Thymus (tissue), 11 donors: ENCODE data around the gene LOXL3. TPM values are rescaled to one million over a fixed set of nuclear protein-coding genes. Genes with fewer than 3 reads are reported as not detected.
"Not testable (repeated sequence)": the region's sequence is repeated elsewhere in the genome, so short reads cannot be mapped to it uniquely, and the experiment has no call there.

Experiments
- DNase-seq, 9 donors: peaks; one replicate each; pipeline ENCODE4 v3.0.0-alpha.2; 2013; ENCODE audit warnings: low spot score in 9 of 9, low read depth in 6 of 9, missing footprints in 1 of 9
- H3K27ac ChIP-seq, 2 donors: one replicate each; pipeline ENCODE4 v1.5.1; 2013; ENCODE audit warnings: control low read depth in 1 of 2, low read depth in 1 of 2, low read length in 1 of 2, mild to moderate bottlenecking in 1 of 2, moderate library complexity in 1 of 2
- H3K27me3 ChIP-seq, 2 donors: one replicate each; pipeline ENCODE4 v1.5.1; 2013; ENCODE audit warnings: low read length in 1 of 2; ENCODE audit not compliant: control insufficient read depth in 2 of 2, insufficient read depth in 1 of 2
- H3K36me3 ChIP-seq, 2 donors: one replicate each; pipeline ENCODE4 v1.5.1; 2013; ENCODE audit warnings: low read length in 1 of 2, mild to moderate bottlenecking in 1 of 2, moderate library complexity in 1 of 2; ENCODE audit not compliant: control insufficient read depth in 2 of 2, insufficient read depth in 2 of 2
- H3K4me1 ChIP-seq, 2 donors: one replicate each; pipeline ENCODE4 v1.5.1; 2013; ENCODE audit warnings: low read length in 2 of 2; ENCODE audit not compliant: control insufficient read depth in 2 of 2, insufficient read depth in 2 of 2
- H3K4me3 ChIP-seq, 2 donors: one replicate each; pipeline ENCODE4 v1.5.1; 2013; ENCODE audit warnings: low read length in 2 of 2, control low read depth in 1 of 2, mild to moderate bottlenecking in 1 of 2
- H3K9me3 ChIP-seq, 2 donors: one replicate each; pipeline ENCODE4 v1.5.1; 2013; ENCODE audit warnings: low read length in 1 of 2, mild to moderate bottlenecking in 1 of 2; ENCODE audit not compliant: control insufficient read depth in 2 of 2, insufficient read depth in 1 of 2
- WGBS: extraction: QIAGEN DNeasy Blood & Tissue Kit; methylation state at CpG from one replicate; pipeline ENCODE4 v1.1.7; 2013; 5-methylcytosine and 5-hydroxymethylcytosine counted together
- polyA plus RNA-seq: library from polyadenylated mRNA; stranded (reverse); fragments of 200-250 nt; gene quantifications from one replicate; pipeline ENCODE4 v1.2.3, GENCODE V29; 2013
- total RNA-seq: library from RNA; stranded (reverse); fragments of 120-200 nt; gene quantifications from one replicate; pipeline ENCODE4 v1.2.4, GENCODE V29; 2013
- donor health status: healthy.

Gene LOXL3
- total and polyA plus RNA-seq, 2 donors, result 1.4 to 1.6 TPM

DNA sequence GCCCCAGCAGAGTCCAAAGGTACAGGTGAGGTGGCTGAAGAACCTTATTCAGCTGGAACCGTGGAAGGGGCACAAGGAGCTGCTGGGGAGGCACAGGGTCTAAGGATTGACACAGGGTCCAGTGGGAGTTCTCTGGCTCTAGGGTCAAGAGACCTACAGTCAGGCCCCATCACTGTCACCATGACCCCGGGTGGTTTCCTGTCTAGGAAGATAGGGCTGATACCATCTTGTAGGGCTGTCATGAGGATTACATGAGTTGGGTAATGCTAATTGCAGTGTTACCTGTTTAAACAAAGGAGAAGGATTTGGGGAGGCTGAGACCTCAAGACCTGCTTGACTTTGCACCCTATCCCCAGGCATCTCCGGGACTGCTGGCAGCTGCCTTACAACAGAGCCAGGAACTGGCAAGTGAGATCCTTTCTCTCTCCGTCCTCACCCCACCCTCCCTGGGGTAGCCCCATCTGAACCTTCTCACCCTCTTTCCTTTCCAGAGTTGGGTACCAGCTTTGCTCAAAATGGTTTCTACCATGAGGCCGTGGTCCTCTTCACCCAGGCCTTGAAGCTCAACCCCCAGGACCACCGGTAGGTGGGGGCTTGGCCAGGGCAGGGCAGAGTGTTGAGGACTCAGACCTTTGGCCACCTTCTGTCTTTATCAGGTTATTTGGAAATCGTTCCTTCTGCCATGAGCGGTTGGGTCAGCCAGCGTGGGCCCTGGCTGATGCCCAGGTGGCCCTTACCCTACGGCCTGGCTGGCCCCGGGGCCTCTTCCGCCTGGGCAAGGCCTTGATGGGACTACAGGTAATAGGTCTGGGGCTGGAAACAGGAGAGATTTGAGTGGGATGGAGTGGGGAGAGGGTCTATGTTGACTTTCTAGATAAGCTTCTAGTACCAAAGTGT, 61.8 kb downstream of the LOXL3 start:
- WGBS, result 96% methylated on average over 12 of the region's 12 CpGs
- Histone ChIP-seq H3K4me1 (no peaks in the 10 kb centered on the region), H3K27ac (no peak overlapping the region), H3K4me3 (no peak overlapping the region), H3K9me3 (no peaks in the 10 kb centered on the region), H3K27me3 (peaks cover 9 to 12% of the 10 kb centered on the region in 2 donors), H3K36me3 (peaks cover 42 to 50% of the 10 kb centered on the region in 2 donors)
- no peak for DNase-seq

DNA sequence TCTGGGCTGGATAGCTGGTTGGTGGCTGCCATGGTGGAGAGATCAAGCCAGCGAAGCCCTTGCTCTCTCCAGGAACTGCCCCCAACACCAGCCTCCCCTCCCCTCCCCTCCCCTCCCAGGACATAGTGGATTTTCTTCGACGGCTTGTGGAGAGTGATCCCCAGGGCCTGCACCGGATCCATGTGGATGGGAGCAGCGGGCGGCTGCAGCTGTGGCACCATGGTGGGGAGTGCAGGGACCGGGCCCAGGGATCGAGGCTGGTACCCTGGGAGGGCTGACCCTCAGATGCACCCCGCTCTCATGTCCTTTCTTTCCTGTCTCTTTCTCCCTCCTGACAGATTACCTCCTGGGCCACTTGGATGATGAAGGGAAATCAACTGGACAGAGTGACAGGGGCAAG, 63.8 kb downstream of the LOXL3 start:
- no peaks in the 10 kb centered on the region for H3K9me3 ChIP-seq
- no peak for DNase-seq
- WGBS, result 99% methylated on average over 9 of the region's 9 CpGs

DNA sequence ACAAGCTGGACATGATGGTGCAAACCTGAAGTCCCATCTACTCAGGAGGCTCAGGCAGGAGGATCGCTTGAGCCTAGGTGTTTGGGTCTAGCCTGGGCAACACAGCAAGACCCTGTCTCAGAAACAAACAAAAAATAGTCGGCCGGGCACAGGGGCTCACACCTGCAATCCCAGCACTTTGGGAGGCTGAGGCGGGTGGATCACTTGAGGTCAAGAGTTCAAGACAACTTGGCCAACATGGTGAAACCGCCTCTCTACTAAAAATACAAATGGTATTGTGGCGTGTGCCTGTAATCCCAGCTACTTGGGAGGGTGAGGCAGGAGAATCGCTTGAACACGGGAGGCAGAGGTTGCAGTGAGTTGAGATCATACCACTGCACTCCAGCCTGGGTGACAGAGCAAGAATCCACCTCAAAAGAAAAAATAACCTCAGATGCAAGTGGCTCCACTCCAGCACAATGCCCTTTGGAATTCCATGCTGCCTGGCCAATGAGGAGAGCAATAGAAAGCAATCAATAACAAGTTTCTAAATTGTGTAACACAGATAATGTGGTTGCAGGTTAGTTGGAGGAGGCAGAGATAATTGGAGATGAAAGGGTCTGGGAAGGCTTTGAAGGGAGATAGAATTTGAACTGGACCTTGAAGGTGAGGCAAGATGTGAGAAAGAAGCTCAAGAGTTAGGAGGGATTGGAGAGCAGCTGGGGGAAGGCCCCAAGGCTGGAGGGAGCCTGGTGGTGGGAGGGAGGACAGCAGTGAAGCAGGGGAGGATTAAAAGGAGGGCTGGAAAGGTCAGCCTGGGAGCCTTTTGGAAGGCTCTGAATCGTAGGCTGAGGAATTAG, 64.9 kb downstream of the LOXL3 start:
- H3K9me3 ChIP-seq, result no peaks in the 10 kb centered on the region
- H3K4me3 ChIP-seq, result no peak overlapping the region
- WGBS, result 98% methylated on average over 9 of the region's 9 CpGs
- H3K27me3 ChIP-seq, result no peaks in the 10 kb centered on the region
- DNase-seq, result no peak
- H3K27ac ChIP-seq, result no peak overlapping the region
- peaks cover 0 to 3% of the 10 kb centered on the region in 2 donors for H3K4me1 ChIP-seq
- H3K36me3 ChIP-seq, result peaks cover 46 to 52% of the 10 kb centered on the region in 2 donors

More for the DNA sequence above, 63.8 kb downstream of the LOXL3 start:
- no peaks in the 10 kb centered on the region for H3K27me3 ChIP-seq
- H3K27ac ChIP-seq, result no peak overlapping the region
- H3K4me1 ChIP-seq, result no peaks in the 10 kb centered on the region
- H3K36me3 ChIP-seq, result peaks cover 46 to 57% of the 10 kb centered on the region in 2 donors
- no peak overlapping the region for H3K4me3 ChIP-seq

DNA sequence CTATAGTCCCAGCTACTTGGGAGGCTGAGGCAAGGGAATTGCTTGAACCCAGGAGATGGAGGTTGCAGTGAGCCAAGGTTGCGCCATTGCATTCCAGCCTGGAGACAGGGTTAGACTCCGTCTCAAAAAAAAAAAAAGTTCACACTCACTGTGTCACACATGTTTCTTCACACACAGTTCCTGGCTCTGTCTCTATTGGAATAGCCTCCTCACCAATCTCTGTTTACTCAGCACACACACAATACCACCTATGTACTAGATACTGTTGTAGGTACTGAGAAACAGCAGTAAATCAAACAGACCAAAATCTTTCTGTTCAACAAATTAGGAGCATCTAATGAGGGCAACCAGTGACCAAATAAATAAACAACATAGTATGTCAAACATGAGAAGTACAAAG, 67.6 kb downstream of the LOXL3 start:
- Histone ChIP-seq H3K36me3 (peaks cover 20 to 30% of the 10 kb centered on the region in 2 donors), H3K4me1 (peaks cover 13 to 21% of the 10 kb centered on the region in 2 donors), H3K4me3 (no peak overlapping the region), H3K27ac (no peak overlapping the region), H3K9me3 (no peaks in the 10 kb centered on the region), H3K27me3 (no peaks in the 10 kb centered on the region)
- WGBS, result 99% methylated on average over 2 of the region's 2 CpGs
- no peak for DNase-seq

DNA sequence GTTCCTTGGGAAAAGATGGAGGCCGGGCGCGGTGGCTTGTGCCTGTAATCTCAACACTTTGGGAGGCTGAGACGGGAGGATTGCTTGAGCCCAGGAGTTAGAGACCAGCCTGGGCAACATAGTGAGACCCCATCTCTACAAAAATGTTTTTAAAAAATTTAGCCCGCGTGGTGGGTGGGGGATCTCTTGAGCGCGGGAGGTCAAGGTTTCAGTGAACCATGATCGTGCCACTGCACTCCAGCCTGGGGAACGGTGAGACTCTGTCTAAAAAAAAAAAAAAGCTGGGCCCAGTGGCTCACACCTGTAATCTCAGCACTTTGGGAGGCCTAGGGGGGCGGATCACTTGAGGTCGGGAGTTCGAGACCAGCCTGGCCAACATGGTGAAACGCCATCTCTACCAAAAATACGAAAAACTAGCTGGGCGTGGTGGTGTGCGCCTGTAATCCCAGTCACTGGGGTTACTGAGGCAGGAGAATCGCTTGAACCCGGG, 70.0 kb downstream of the LOXL3 start:
- peak overlapping the region; percentile 96 to 98 for H3K4me3 ChIP-seq
- not testable (repeated sequence) for DNase-seq, H3K9me3 ChIP-seq, H3K27me3 ChIP-seq, H3K27ac ChIP-seq
- WGBS, result 90% methylated on average over 19 of the region's 19 CpGs
- peaks cover 15 to 27% of the 10 kb centered on the region in 2 donors for H3K36me3 ChIP-seq
- H3K4me1 ChIP-seq, result peaks cover 19 to 28% of the 10 kb centered on the region in 2 donors

DNA sequence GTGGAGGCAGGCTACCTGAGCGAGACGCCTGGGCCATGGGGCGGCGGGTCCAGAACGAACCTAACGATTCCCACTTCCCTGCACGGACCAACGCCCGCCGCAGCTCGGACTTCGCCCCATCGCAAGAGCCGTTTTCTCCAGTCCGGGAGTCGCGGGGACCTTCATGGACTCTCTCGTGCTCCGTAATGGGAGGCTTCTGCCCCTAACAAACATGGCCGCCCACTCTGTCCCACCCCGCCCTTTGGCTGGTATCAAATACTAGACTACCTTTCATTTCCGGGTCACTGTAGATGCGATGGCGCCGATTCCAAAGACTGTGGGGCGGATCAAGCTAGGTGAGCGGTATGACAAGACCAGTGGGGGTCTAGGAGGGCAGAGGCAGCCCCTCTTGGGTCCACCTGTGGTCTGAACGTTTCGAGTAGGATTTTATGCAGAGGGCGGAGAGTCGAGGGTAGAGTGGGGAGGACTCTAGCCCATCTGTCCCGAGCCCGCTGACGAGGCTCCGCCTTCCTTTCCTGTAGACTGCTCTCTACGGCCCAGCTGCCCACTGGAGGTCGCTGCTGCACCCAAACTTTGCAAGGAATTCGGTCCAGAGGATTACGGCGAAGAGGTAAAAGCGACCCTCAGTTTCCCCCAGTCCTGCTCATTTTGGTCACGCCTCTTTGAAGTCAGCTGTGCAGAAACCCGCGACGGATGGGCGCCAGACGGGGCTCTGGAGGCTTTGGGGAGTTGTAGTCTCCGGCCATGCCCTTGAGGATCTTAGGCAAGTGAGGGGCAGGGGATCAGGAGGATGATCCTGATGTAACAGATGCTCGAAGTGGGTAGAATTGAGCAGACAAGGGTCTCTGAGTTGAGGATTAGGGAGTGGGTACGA, 70.7 kb downstream of the LOXL3 start, which contains the start of the genes CCDC142 and TTC31:
CCDC142 (minus strand) TSS at position 198 of the 874 bp plus-strand sequence; CDS start at position 37, 161 bp downstream.
TTC31 (plus strand) TSS at position 281 of the 874 bp plus-strand sequence; CDS start at position 296, 15 bp downstream.
- WGBS, result 1% methylated on average over 50 of the region's 50 CpGs
- Histone ChIP-seq H3K4me1 (peaks cover 19 to 28% of the 10 kb centered on the region in 2 donors), H3K4me3 (peak within 1 kb of the TSS; percentile 96 to 98), H3K36me3 (peaks cover 15 to 26% of the 10 kb centered on the region in 2 donors), H3K9me3 (no peaks in the 10 kb centered on the region), H3K27me3 (no peaks in the 10 kb centered on the region), H3K27ac (peak within 1 kb of the TSS; percentile 91 to 95)
- DNase-seq, result peak; percentile 89 to 98 (median 94)

Other genes starting within 250 kb of the LOXL3 start
- 0.85 TPM for gene SLC4A5, start 210.5 kb downstream of the LOXL3 start, total RNA-seq
- 2.5 TPM for gene SLC4A5, start 210.5 kb downstream of the LOXL3 start, polyA plus RNA-seq
- 54.3 TPM for gene DCTN1, start 173.6 kb downstream of the LOXL3 start, total RNA-seq
- 68.2 TPM for gene DCTN1, start 173.6 kb downstream of the LOXL3 start, polyA plus RNA-seq
- gene C2orf81, start 132.3 kb downstream of the LOXL3 start, total RNA-seq, result 0.66 TPM
- 5.3 TPM for gene C2orf81, start 132.3 kb downstream of the LOXL3 start, polyA plus RNA-seq
- 35.6 TPM for gene WDR54, start 132.2 kb downstream of the LOXL3 start, total RNA-seq
- gene WDR54, start 132.2 kb downstream of the LOXL3 start, polyA plus RNA-seq, result 32.5 TPM
- 9.5 TPM for gene RTKN, start 112.0 kb downstream of the LOXL3 start, total RNA-seq
- 17.2 TPM for gene RTKN, start 112.0 kb downstream of the LOXL3 start, polyA plus RNA-seq
- gene INO80B, start 98.9 kb downstream of the LOXL3 start, total RNA-seq, result 27.0 TPM
- gene INO80B, start 98.9 kb downstream of the LOXL3 start, polyA plus RNA-seq, result 53.0 TPM
- 56.4 TPM for gene WBP1, start 95.5 kb downstream of the LOXL3 start, total RNA-seq
- gene WBP1, start 95.5 kb downstream of the LOXL3 start, polyA plus RNA-seq, result 114 TPM
- gene MOGS, start 88.6 kb downstream of the LOXL3 start, total RNA-seq, result 27.6 TPM
- gene MOGS, start 88.6 kb downstream of the LOXL3 start, polyA plus RNA-seq, result 38.5 TPM
- gene MRPL53, start 81.3 kb downstream of the LOXL3 start, total RNA-seq, result 101 TPM
- gene MRPL53, start 81.3 kb downstream of the LOXL3 start, polyA plus RNA-seq, result 67.7 TPM
- gene CCDC142, start 70.9 kb downstream of the LOXL3 start, total RNA-seq, result 9.1 TPM
- gene CCDC142, start 70.9 kb downstream of the LOXL3 start, polyA plus RNA-seq, result 6.7 TPM
- 10.3 TPM for gene TTC31, start 70.9 kb downstream of the LOXL3 start, total RNA-seq
- gene TTC31, start 70.9 kb downstream of the LOXL3 start, polyA plus RNA-seq, result 23.5 TPM
- 0.09 TPM for gene LBX2, start 54.3 kb downstream of the LOXL3 start, total RNA-seq
- gene LBX2, start 54.3 kb downstream of the LOXL3 start, polyA plus RNA-seq, result 0.89 TPM
- gene PCGF1, start 46.2 kb downstream of the LOXL3 start, total RNA-seq, result 14.1 TPM
- gene PCGF1, start 46.2 kb downstream of the LOXL3 start, polyA plus RNA-seq, result 29.0 TPM
- gene TLX2, start 39.5 kb downstream of the LOXL3 start, total RNA-seq, result 0.19 TPM
- 0.11 TPM for gene TLX2, start 39.5 kb downstream of the LOXL3 start, polyA plus RNA-seq
- 0.14 TPM for gene DQX1, start 27.7 kb downstream of the LOXL3 start, total RNA-seq
- 0.78 TPM for gene DQX1, start 27.7 kb downstream of the LOXL3 start, polyA plus RNA-seq
- 59.5 TPM for gene AUP1, start 24.2 kb downstream of the LOXL3 start, total RNA-seq
- gene AUP1, start 24.2 kb downstream of the LOXL3 start, polyA plus RNA-seq, result 208 TPM
- gene HTRA2, start 24.0 kb downstream of the LOXL3 start, total RNA-seq, result 42.9 TPM
- gene HTRA2, start 24.0 kb downstream of the LOXL3 start, polyA plus RNA-seq, result 70.6 TPM
- gene DOK1, start 778 bp upstream of the LOXL3 start, total RNA-seq, result 14.3 TPM
- 17.2 TPM for gene DOK1, start 778 bp upstream of the LOXL3 start, polyA plus RNA-seq
- gene M1AP, start 94.4 kb upstream of the LOXL3 start, total RNA-seq, result 0.94 TPM
- 0.55 TPM for gene M1AP, start 94.4 kb upstream of the LOXL3 start, polyA plus RNA-seq
- 2.5 TPM for gene SEMA4F, start 100.3 kb upstream of the LOXL3 start, total RNA-seq
- gene SEMA4F, start 100.3 kb upstream of the LOXL3 start, polyA plus RNA-seq, result 3.5 TPM